Prostate gland (tissue), 2 donors: Measurements from ENCODE around the gene PPP1R37. TPM values are rescaled to one million over a fixed set of nuclear protein-coding genes. Genes with fewer than 3 reads are reported as not detected.

Experiments used
- DNase-seq: peaks from one replicate; pipeline ENCODE4 v3.0.0-alpha.2; 2019; ENCODE audit warnings: low spot score
- H3K27ac ChIP-seq, 2 donors: fragments of 200-600 bp; sonication (generic); 2 replicates each; pipeline ENCODE4 v1.5.1; 2017 to 2019
- H3K27me3 ChIP-seq: fragments of 200-600 bp; sonication (generic); replicated peaks from 2 replicates; pipeline ENCODE4 v1.5.1; 2019; ENCODE audit not compliant: insufficient read depth
- H3K36me3 ChIP-seq, 2 donors: fragments of 200-600 bp; sonication (generic); 1 replicate in 1 of 2; 2 replicates in 1 of 2; pipeline versions ENCODE4 v1.5.1 to v1.8.1; 2017 to 2019
- H3K4me1 ChIP-seq: fragments of 200-600 bp; sonication (generic); replicated peaks from 2 replicates; pipeline ENCODE4 v1.5.1; 2019
- H3K4me3 ChIP-seq, 2 donors: fragments of 200-600 bp; sonication (generic); 2 replicates each; pipeline ENCODE4 v1.5.1; 2017 to 2019
- H3K9me3 ChIP-seq: fragments of 200-600 bp; sonication (generic); 2 replicates; pipeline ENCODE4 v1.5.1; 2017
- POLR2A ChIP-seq: fragments of 450-650 bp; IDR thresholded peaks from one replicate; pipeline ENCODE4 v1.6.1; 2016; ENCODE audit warnings: antibody characterized with exemption, mild to moderate bottlenecking
- POLR2AphosphoS5 ChIP-seq: sonication (generic); formaldehyde crosslinking; IDR thresholded peaks from one replicate; pipeline ENCODE4 v1.6.1; 2017; ENCODE audit warnings: antibody characterized with exemption
- WGBS: methylation state at CpG from one replicate; pipeline ENCODE4 v1.1.5; 2018; 5-methylcytosine and 5-hydroxymethylcytosine counted together
- intact Hi-C: fragments of 100-400 bp; cut with DNase I; formaldehyde crosslinking; loops from one replicate; pipeline ENCODE4 v1.14.2; 2022
- total RNA-seq, 2 donors: library from RNA; depleted of rRNA; stranded (reverse); fragments of >200 nt; gene quantifications; one replicate each; pipeline ENCODE4 v1.1.0, GENCODE V29; 2016
- TF ChIP-seq, protein P1 (sequence below), 4 experiments: fragments of 200-600 bp in 2 of 4; fragments of 450-650 bp in 2 of 4; sonication (generic) in 2 of 4; IDR thresholded peaks; 1 replicate in 3 of 4; 2 replicates in 1 of 4; pipeline ENCODE4 v1.5.1; 2016 to 2019; ENCODE audit warnings: antibody characterized with exemption in 4 of 4, mild to moderate bottlenecking in 2 of 4, moderate library complexity in 2 of 4

Gene PPP1R37
- total RNA-seq, 2 donors from 2014 or later: 50.1 to 90.3 TPM

DNA sequence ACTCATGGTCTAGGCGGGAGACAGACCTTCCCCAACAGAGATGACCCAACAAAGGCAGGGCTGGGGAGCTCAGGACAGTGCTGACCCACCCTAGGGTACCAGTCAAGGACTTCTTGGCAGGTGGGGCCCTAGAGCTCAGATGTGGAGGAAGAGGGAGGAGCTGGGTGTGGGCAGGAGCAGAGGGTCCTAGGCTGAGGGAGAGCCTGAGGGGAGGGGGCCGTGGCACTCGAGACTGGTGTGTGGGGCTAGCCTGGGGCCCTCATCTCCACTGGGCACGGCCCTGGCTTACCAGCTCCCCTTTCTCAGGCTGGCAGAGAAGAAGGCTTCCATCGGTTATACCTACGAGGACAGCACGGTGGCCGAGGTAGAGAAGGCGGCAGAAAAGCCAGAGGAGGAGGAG is 35.5 kb upstream of the PPP1R37 start:
- peaks cover 29 to 41% of the 10 kb centered on the region in 2 donors for H3K36me3 ChIP-seq
- WGBS: 86% methylated on average over 9 of the region's 9 CpGs
- TF ChIP-seq POLR2AphosphoS5 (no peak), POLR2A (no peak)
- TF ChIP-seq, protein P1, sequence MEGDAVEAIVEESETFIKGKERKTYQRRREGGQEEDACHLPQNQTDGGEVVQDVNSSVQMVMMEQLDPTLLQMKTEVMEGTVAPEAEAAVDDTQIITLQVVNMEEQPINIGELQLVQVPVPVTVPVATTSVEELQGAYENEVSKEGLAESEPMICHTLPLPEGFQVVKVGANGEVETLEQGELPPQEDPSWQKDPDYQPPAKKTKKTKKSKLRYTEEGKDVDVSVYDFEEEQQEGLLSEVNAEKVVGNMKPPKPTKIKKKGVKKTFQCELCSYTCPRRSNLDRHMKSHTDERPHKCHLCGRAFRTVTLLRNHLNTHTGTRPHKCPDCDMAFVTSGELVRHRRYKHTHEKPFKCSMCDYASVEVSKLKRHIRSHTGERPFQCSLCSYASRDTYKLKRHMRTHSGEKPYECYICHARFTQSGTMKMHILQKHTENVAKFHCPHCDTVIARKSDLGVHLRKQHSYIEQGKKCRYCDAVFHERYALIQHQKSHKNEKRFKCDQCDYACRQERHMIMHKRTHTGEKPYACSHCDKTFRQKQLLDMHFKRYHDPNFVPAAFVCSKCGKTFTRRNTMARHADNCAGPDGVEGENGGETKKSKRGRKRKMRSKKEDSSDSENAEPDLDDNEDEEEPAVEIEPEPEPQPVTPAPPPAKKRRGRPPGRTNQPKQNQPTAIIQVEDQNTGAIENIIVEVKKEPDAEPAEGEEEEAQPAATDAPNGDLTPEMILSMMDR (IDR thresholded peaks at IDR 0.05): no peak
- H3K27me3 ChIP-seq: no peaks in the 10 kb centered on the region
- H3K9me3 ChIP-seq: no peaks in the 10 kb centered on the region
- no peak overlapping the region for H3K27ac ChIP-seq
- DNase-seq: no peak
- no peaks in the 10 kb centered on the region for H3K4me1 ChIP-seq
- no peak overlapping the region for H3K4me3 ChIP-seq
- intact Hi-C loops: loop anchor here (10.0 kb wide), 1 partner anchor 153 kb away; the partner anchor contains the start of gene APOE

GRCh38 chr19:45058622-45059159 is 34.3 kb upstream of the PPP1R37 start:
- H3K4me3 ChIP-seq: no peak overlapping the region
- WGBS: 86% methylated on average over 14 of the region's 14 CpGs
- no peaks in the 10 kb centered on the region for H3K27me3 ChIP-seq
- no peaks in the 10 kb centered on the region for H3K4me1 ChIP-seq
- no peaks in the 10 kb centered on the region for H3K9me3 ChIP-seq
- no peak overlapping the region for H3K27ac ChIP-seq
- H3K36me3 ChIP-seq: peaks cover 23 to 43% of the 10 kb centered on the region in 2 donors
- intact Hi-C loops: loop anchor here (10.0 kb wide), 1 partner anchor 154 kb away; the partner anchor contains the start of gene APOE
- DNase-seq: no peak
- TF ChIP-seq, protein P1 (IDR thresholded peaks at IDR 0.05): no peak
- TF ChIP-seq POLR2AphosphoS5 (no peak), POLR2A (no peak)

GRCh38 chr19:45059258-45059965 is 33.6 kb upstream of the PPP1R37 start:
- Histone ChIP-seq H3K27ac (no peak overlapping the region), H3K4me1 (no peaks in the 10 kb centered on the region), H3K27me3 (no peaks in the 10 kb centered on the region), H3K36me3 (peaks cover 23 to 51% of the 10 kb centered on the region in 2 donors), H3K4me3 (no peak overlapping the region), H3K9me3 (no peaks in the 10 kb centered on the region)
- 49% methylated on average over 16 of the region's 16 CpGs for WGBS
- intact Hi-C loops: loop anchor here (10.0 kb wide), 1 partner anchor 155 kb away; the partner anchor contains the start of gene APOE
- TF ChIP-seq POLR2A (no peak), POLR2AphosphoS5 (peak; percentile 38)
- TF ChIP-seq, protein P1 (IDR thresholded peaks at IDR 0.05): peak; percentile 76 to 91 (median 85)
- peak; percentile 79 for DNase-seq

GRCh38 chr19:45061965-45062364 is 31.0 kb upstream of the PPP1R37 start:
- H3K36me3 ChIP-seq: peaks cover 15 to 50% of the 10 kb centered on the region in 2 donors
- no peak overlapping the region for H3K27ac ChIP-seq
- no peaks in the 10 kb centered on the region for H3K9me3 ChIP-seq
- no peak for DNase-seq
- TF ChIP-seq POLR2A (no peak), POLR2AphosphoS5 (no peak)
- TF ChIP-seq, protein P1 (IDR thresholded peaks at IDR 0.05): no peak
- intact Hi-C loops: no loop called here
- WGBS: 96% methylated on average over 4 of the region's 4 CpGs
- H3K27me3 ChIP-seq: no peaks in the 10 kb centered on the region
- no peaks in the 10 kb centered on the region for H3K4me1 ChIP-seq
- no peak overlapping the region for H3K4me3 ChIP-seq
